GM12865 (cell line): ENCODE data around the gene HTRA2.

Experiments used
- DNase-seq: peaks from one replicate; pipeline ENCODE4 v3.0.0; 2010; ENCODE audit warnings: low read depth
- H3K4me3 ChIP-seq: 2 replicates; pipeline ENCODE4 v1.5.1; 2011; ENCODE audit warnings: mild to moderate bottlenecking, low read depth, low read length, control low read depth
- CTCF ChIP-seq: IDR thresholded peaks from 2 replicates; pipeline ENCODE4 v1.5.1; 2011; ENCODE audit warnings: low read length, control low read depth, low read depth, inconsistent platforms; ENCODE audit not compliant: insufficient read depth; ENCODE audit errors: missing control alignments

HTRA2 gene

GRCh38 chr2:74548285-74548899 is 18.7 kb downstream of the HTRA2 start:
- DNase-seq: no peak
- peak overlapping the region; percentile 98 for H3K4me3 ChIP-seq
- no peak for TF ChIP-seq CTCF

- peak overlapping the region; percentile 98 for H3K4me3 ChIP-seq
- no peak for TF ChIP-seq CTCF
- DNase-seq: peak; percentile 65
Observed at GRCh38 chr2:74548900-74549826, 19.4 kb downstream of the HTRA2 start.

GRCh38 chr2:74550231-74550630 is 20.5 kb downstream of the HTRA2 start:
- DNase-seq: no peak
- TF ChIP-seq CTCF: no peak
- H3K4me3 ChIP-seq: peak overlapping the region; percentile 98

- no peak for TF ChIP-seq CTCF
- H3K4me3 ChIP-seq: peak overlapping the region; percentile 98
- no peak for DNase-seq
Observed at GRCh38 chr2:74551530-74551929, 21.8 kb downstream of the HTRA2 start.

- peak; percentile 73 for DNase-seq
- TF ChIP-seq CTCF: no peak
- H3K4me3 ChIP-seq: peak overlapping the region; percentile 98
Observed at GRCh38 chr2:74551942-74552913, 22.5 kb downstream of the HTRA2 start.
